SK-N-SH (cell line): ENCODE data around the gene NAXE. TPM values are rescaled to one million over a fixed set of nuclear protein-coding genes. Genes with fewer than 3 reads are reported as not detected.

Experiments
- CTCF ChIA-PET: fragments of 300-600, 350-600 bp; formaldehyde crosslinking; extraction: SDS; loops from one replicate; lab custom pipeline; 2021; lab: Yijun Ruan, JAX
- POLR2A ChIA-PET: fragments of 350-600 bp; sonication (Branson Sonifier 250); formaldehyde crosslinking; extraction: SDS; loops from one replicate; lab custom pipeline; 2020; ENCODE audit warnings: antibody characterized with exemption, inconsistent platforms; lab: Yijun Ruan, JAX
- DNase-seq: peaks from one replicate; pipeline ENCODE4 v3.0.0; 2012
- H2AFZ ChIP-seq: fragments of 200-600 bp; sonication (generic); 2 replicates; pipeline ENCODE4 v1.8.1; 2016; ENCODE audit warnings: antibody characterized with exemption, mild to moderate bottlenecking, low read depth
- H3F3A ChIP-seq: fragments of 200-600 bp; sonication (generic); replicated peaks from 2 replicates; pipeline ENCODE3; 2016; ENCODE audit warnings: antibody characterized with exemption, mild to moderate bottlenecking; ENCODE audit not compliant: insufficient read depth
- H3K27ac ChIP-seq, 2 experiments: fragments of 200-500 bp in 1 of 2; fragments of 200-600 bp in 1 of 2; sonication (Bioruptor generic) in 1 of 2; sonication (generic), shearing (Covaris generic) in 1 of 2; 2 replicates each; pipeline versions ENCODE4 v1.5.1 to v1.6.1; 2014 to 2016; ENCODE audit warnings: low read depth in 2 of 2, inconsistent platforms in 1 of 2, low read length in 1 of 2, mild to moderate bottlenecking in 1 of 2, mixed read lengths in 1 of 2
- H3K27me3 ChIP-seq: fragments of 200-600 bp; sonication (generic), shearing (Covaris generic); 2 replicates; pipeline ENCODE4 v1.6.1; 2016; ENCODE audit warnings: mixed run types; ENCODE audit not compliant: insufficient read depth
- H3K36me3 ChIP-seq, 2 experiments: fragments of 200-500 bp in 1 of 2; fragments of 200-600 bp in 1 of 2; sonication (Bioruptor generic) in 1 of 2; sonication (generic) in 1 of 2; replicated peaks in 1 of 2; 2 replicates each; pipeline versions ENCODE3 to v1.5.1; 2014 to 2016; ENCODE audit warnings: low read length in 1 of 2, mild to moderate bottlenecking in 1 of 2; ENCODE audit not compliant: insufficient read depth in 2 of 2, control insufficient read depth in 1 of 2
- H3K4me1 ChIP-seq, 2 experiments: fragments of 200-500 bp in 1 of 2; fragments of 200-600 bp in 1 of 2; sonication (Bioruptor generic) in 1 of 2; sonication (generic), shearing (Covaris generic) in 1 of 2; 2 replicates each; pipeline versions ENCODE4 v1.5.1 to v1.6.1; 2014 to 2016; ENCODE audit warnings: low read depth in 1 of 2, low read length in 1 of 2, mixed run types in 1 of 2; ENCODE audit not compliant: insufficient read depth in 2 of 2, control insufficient read depth in 1 of 2
- H3K4me2 ChIP-seq: fragments of 200-600 bp; sonication (generic), shearing (Covaris generic); 2 replicates; pipeline ENCODE4 v1.6.1; 2017; ENCODE audit warnings: mixed run types
- H3K4me3 ChIP-seq, 2 experiments: fragments of 200-500 bp in 1 of 2; fragments of 200-600 bp in 1 of 2; sonication (Bioruptor generic) in 1 of 2; sonication (generic), shearing (Covaris generic) in 1 of 2; 2 replicates each; pipeline versions ENCODE4 v1.5.1 to v1.8.1; 2014 to 2016; ENCODE audit warnings: low read depth in 2 of 2, inconsistent platforms in 1 of 2, low read length in 1 of 2, mild to moderate bottlenecking in 1 of 2, mixed read lengths in 1 of 2, moderate library complexity in 1 of 2
- H3K79me2 ChIP-seq: fragments of 200-600 bp; sonication (generic); 2 replicates; pipeline ENCODE4 v1.8.1; 2017; ENCODE audit warnings: mild to moderate bottlenecking; ENCODE audit not compliant: insufficient read depth
- H3K9ac ChIP-seq: fragments of 200-600 bp; sonication (generic); 2 replicates; pipeline ENCODE4 v1.6.1; 2017; ENCODE audit warnings: mixed run types
- H3K9me2 ChIP-seq: fragments of 200-600 bp; sonication (generic); 2 replicates; pipeline ENCODE4 v1.6.1; 2017; ENCODE audit warnings: mixed run types
- H3K9me3 ChIP-seq: fragments of 200-600 bp; sonication (generic); 2 replicates; pipeline ENCODE4 v1.6.1; 2017; ENCODE audit warnings: mixed run types, mild to moderate bottlenecking, moderate library complexity
- H4K20me1 ChIP-seq: fragments of 200-600 bp; sonication (generic); 2 replicates; pipeline ENCODE4 v1.6.1; 2017; ENCODE audit warnings: mild to moderate bottlenecking, mixed run types; ENCODE audit not compliant: insufficient read depth
- CHD2 ChIP-seq: fragments of 150-350 bp; IDR thresholded peaks from 2 replicates; pipeline ENCODE4 v1.6.1; 2018; ENCODE audit warnings: low read length; ENCODE audit not compliant: partially characterized antibody
- CTCF ChIP-seq: fragments of 200-600 bp; sonication (generic); IDR thresholded peaks from 2 replicates; pipeline ENCODE4 v1.6.1; 2017; ENCODE audit warnings: antibody characterized with exemption, mild to moderate bottlenecking, moderate library complexity
- ELF1 ChIP-seq: IDR thresholded peaks from 2 replicates; pipeline ENCODE4 v1.4.0; 2012
- EP300 ChIP-seq, 2 experiments: IDR thresholded peaks; 2 replicates each; pipeline versions ENCODE4 v1.4.0 to v1.6.1; 2012; ENCODE audit warnings: borderline replicate concordance in 1 of 2, low read depth in 1 of 2, low read length in 1 of 2
- FOSL2 ChIP-seq: IDR thresholded peaks from 2 replicates; pipeline ENCODE4 v1.4.0; 2012; ENCODE audit warnings: low read depth, mild to moderate bottlenecking, moderate library complexity, borderline replicate concordance
- FOXJ3 ChIP-seq: sonication (generic); formaldehyde crosslinking; IDR thresholded peaks from 2 replicates; pipeline ENCODE4 v1.5.1; 2020; ENCODE audit warnings: mild to moderate bottlenecking, missing genetic modification reagents
- FOXM1 ChIP-seq: IDR thresholded peaks from 2 replicates; pipeline ENCODE4 v1.4.0; 2012; ENCODE audit warnings: low read depth, mild to moderate bottlenecking
- GABPA ChIP-seq: IDR thresholded peaks from 2 replicates; pipeline ENCODE4 v1.4.0; 2012; ENCODE audit warnings: low read depth, mild to moderate bottlenecking
- GATA2 ChIP-seq: sonication (generic); formaldehyde crosslinking; IDR thresholded peaks from 2 replicates; pipeline ENCODE4 v1.5.0; 2020; ENCODE audit warnings: mild to moderate bottlenecking, missing genetic modification reagents
- JUND ChIP-seq: IDR thresholded peaks from 2 replicates; pipeline ENCODE4 v1.4.0; 2012
- PBX3 ChIP-seq: IDR thresholded peaks from 2 replicates; pipeline ENCODE4; 2012
- POLR2AphosphoS5 ChIP-seq: IDR thresholded peaks from 2 replicates; pipeline ENCODE4 v1.6.1; 2012; ENCODE audit warnings: low read depth, low read length
- RCOR1 ChIP-seq: fragments of 150-350 bp; IDR thresholded peaks from 2 replicates; pipeline ENCODE4 v1.6.1; 2017; ENCODE audit warnings: antibody characterized with exemption, low read length
- RXRA ChIP-seq: IDR thresholded peaks from 2 replicates; pipeline ENCODE4 v1.4.0; 2012; ENCODE audit warnings: low read depth, mild to moderate bottlenecking, borderline replicate concordance
- SMC3 ChIP-seq: IDR thresholded peaks from 2 replicates; pipeline ENCODE4 v1.6.1; 2012; ENCODE audit warnings: low read depth, low read length, improper control_type of control experiment
- WGBS: methylation state at CpG from one replicate; pipeline ENCODE4 v1.1.6; 2017; ENCODE audit warnings: low lambda C conversion rate; 5-methylcytosine and 5-hydroxymethylcytosine counted together
- polyA plus RNA-seq, 3 experiments: library from polyadenylated mRNA; depleted of rRNA; stranded (reverse); fragments of >200 nt; gene quantifications; 2 replicates each; pipeline ENCODE4 v1.2.3, GENCODE V29; 2012

Gene NAXE
- polyA plus RNA-seq, 1 of the 3 experiments (the other 2 are of a cell fraction), result 98.4 TPM

- no peaks in the 10 kb centered on the region for H3K9me3 ChIP-seq
- H3K9ac ChIP-seq, result no peak overlapping the region
- H3K79me2 ChIP-seq, result peaks cover 12% of the 10 kb centered on the region; the same call in 1 of the 2 replicates
- H2AFZ ChIP-seq, result no peak overlapping the region
- no peaks in the 10 kb centered on the region for H3K9me2 ChIP-seq
- peak overlapping the region; percentile 7 to 51; a peak in 1 of 4 replicates for H3K27ac ChIP-seq
- no peaks in the 10 kb centered on the region for H3K27me3 ChIP-seq
- no peak for DNase-seq
- H4K20me1 ChIP-seq, result no peaks in the 10 kb centered on the region
- no peak for TF ChIP-seq PBX3
- no peak for TF ChIP-seq SMC3
- no peak for TF ChIP-seq CTCF
- no peak for TF ChIP-seq GABPA
- 0 out of 2 replicates have a peak, but pooled peaks have one; percentile 9 for TF ChIP-seq JUND
- TF ChIP-seq RCOR1, result peak; percentile 24; the same call in 1 of the 2 replicates
- no peak for TF ChIP-seq RXRA
- TF ChIP-seq POLR2AphosphoS5, result peak; percentile 8
- TF ChIP-seq, all 33 proteins: peak for 3
- 75% methylated on average over 7 of the region's 8 CpGs for WGBS
- ChIA-PET POLR2A (interaction anchor here (1.1 to 2.8 kb wide), 2 partner anchors 9 to 21 kb away, joined by 3 to 15 read pairs; partner anchors contain the start of gene GPATCH4), CTCF (interaction anchor here (0.7 to 5.6 kb wide), 13 partner anchors 9 to 207 kb away, joined by 3 to 42 read pairs (median 4); partner anchors contain the start of genes BCAN and GPATCH4)
- Histone ChIP-seq H3F3A (peaks cover 13% of the 10 kb centered on the region), H3K4me2 (peak overlapping the region; percentile 96), H3K4me1 (peaks cover 0 to 16% of the 10 kb centered on the region in 2 experiments; a peak in 2 of 4 replicates), H3K36me3 (peaks cover 31 to 55% of the 10 kb centered on the region in 2 experiments), H3K4me3 (peak overlapping the region in 1 of 2 experiments; percentile 83; a peak in 1 of 4 replicates)
Measured at GRCh38 chr1:156592910-156593660, 1.5 kb downstream of the NAXE start.

GRCh38 chr1:156593661-156593989 is 2.0 kb downstream of the NAXE start:
- no peaks in the 10 kb centered on the region for H3K9me3 ChIP-seq
- WGBS, result 98% methylated on average over 6 of the region's 8 CpGs
- H3K4me2 ChIP-seq, result no peak overlapping the region
- no peaks in the 10 kb centered on the region for H4K20me1 ChIP-seq
- H3K4me1 ChIP-seq, result peaks cover 0 to 16% of the 10 kb centered on the region in 2 experiments; a peak in 2 of 4 replicates
- H3K9ac ChIP-seq, result no peak overlapping the region
- no peak overlapping the region for H3K4me3 ChIP-seq
- no peak overlapping the region for H3K27ac ChIP-seq
- peaks cover 13% of the 10 kb centered on the region for H3F3A ChIP-seq
- no peaks in the 10 kb centered on the region for H3K9me2 ChIP-seq
- peaks cover 17% of the 10 kb centered on the region for H3K79me2 ChIP-seq
- H3K36me3 ChIP-seq, result peaks cover 36 to 60% of the 10 kb centered on the region in 2 experiments
- ChIA-PET POLR2A (no interaction called here), CTCF (interaction anchor here (0.9 to 5.6 kb wide), 10 partner anchors 9 to 208 kb away, joined by 3 to 42 read pairs (median 4); partner anchors contain the start of gene BCAN)
- TF ChIP-seq ELF1 (no peak), GABPA (no peak), RCOR1 (no peak), FOXJ3 (CRISPR knock-in tag) (no peak), CHD2 (no peak), EP300 (IDR thresholded peaks at IDR 0.05; ENCODE audit: borderline replicate concordance in 1 of 2, low read depth in 1 of 2, low read length in 1 of 2) (no peak), GATA2 (CRISPR knock-in tag) (no peak), CTCF (no peak), FOSL2 (no peak), FOXM1 (no peak), RXRA (no peak)
- DNase-seq, result no peak
- H2AFZ ChIP-seq, result no peak overlapping the region
- H3K27me3 ChIP-seq, result no peaks in the 10 kb centered on the region
